Testis (tissue), 2 donors: Measurements from ENCODE around the gene FMNL2.

ENCODE experiments used
- CTCF ChIP-seq, 3 experiments: fragments of 450-650 bp in 2 of 3; fragments of 200-600 bp in 1 of 3; sonication (generic) in 1 of 3; IDR thresholded peaks; one replicate each; pipeline ENCODE4 v1.5.1; 2016 to 2019; ENCODE audit warnings: antibody characterized with exemption in 3 of 3, mild to moderate bottlenecking in 2 of 3, moderate library complexity in 1 of 3
- POLR2A ChIP-seq: fragments of 450-650 bp; IDR thresholded peaks from one replicate; pipeline ENCODE4 v1.6.1; 2017; ENCODE audit warnings: antibody characterized with exemption, mild to moderate bottlenecking, moderate library complexity

GRCh38 chr2:152548111-152548875 is 213.3 kb downstream of the FMNL2 start:
- no peak for TF ChIP-seq CTCF (IDR thresholded peaks at IDR 0.05)
- no peak for TF ChIP-seq POLR2A
